Caco-2 (cell line): ENCODE measurements around the gene GRN. TPM values are rescaled to one million over a fixed set of nuclear protein-coding genes. Genes with fewer than 3 reads are reported as not detected.

ENCODE experiments used
- BruUV-seq: library from RNA; stranded (reverse); fragments of 400-500 nt; replicated peaks from 2 replicates; lab custom pipeline; 2021; lab: Mats Ljungman, UMichigan
- CTCF ChIA-PET: fragments of 300-600 bp; sonication (Branson Sonifier 250); formaldehyde crosslinking; loops from one replicate; lab custom pipeline; 2022; ENCODE audit warnings: antibody characterized with exemption; lab: Charles Lee
- POLR2A ChIA-PET: fragments of 300-600 bp; sonication (Branson Sonifier 250); formaldehyde crosslinking; loops from one replicate; lab custom pipeline; 2022; ENCODE audit warnings: antibody characterized with exemption; lab: Charles Lee
- DNase-seq, 2 experiments: peaks; one replicate each; pipeline versions ENCODE4 v3.0.0 to v3.0.0-alpha.2; 2020 to 2022
- H3K27me3 ChIP-seq: replicated peaks from 2 replicates; pipeline ENCODE4 v1.6.0; 2011; ENCODE audit warnings: low read length; ENCODE audit not compliant: control insufficient read depth, insufficient read depth
- H3K36me3 ChIP-seq: 2 replicates; pipeline ENCODE4 v1.5.1; 2011; ENCODE audit warnings: low read length; ENCODE audit not compliant: control insufficient read depth, insufficient read depth
- H3K4me1 ChIP-seq: fragments of 250-450 bp; sonication (Bioruptor Pico); 2 replicates; pipeline ENCODE4 v1.5.1; 2020; ENCODE audit warnings: mild to moderate bottlenecking
- H3K4me3 ChIP-seq: 2 replicates; pipeline ENCODE4 v1.5.1; 2011; ENCODE audit warnings: low read depth, mild to moderate bottlenecking, control low read depth, low read length
- H3K9me3 ChIP-seq: fragments of 250-450 bp; sonication (Bioruptor Pico); 2 replicates; pipeline ENCODE4 v1.5.1; 2020; ENCODE audit warnings: mild to moderate bottlenecking, moderate library complexity
- H3K27ac Mint-ChIP-seq: one replicate; pipeline ENCODE4 v1.8.0; 2022; ENCODE audit warnings: mixed read lengths; ENCODE audit not compliant: unreplicated experiment
- H3K27me3 Mint-ChIP-seq: one replicate; pipeline ENCODE4 v1.8.0; 2022; ENCODE audit warnings: mixed read lengths; ENCODE audit not compliant: insufficient read depth, unreplicated experiment
- H3K36me3 Mint-ChIP-seq: one replicate; pipeline ENCODE4 v1.8.0; 2022; ENCODE audit warnings: mild to moderate bottlenecking, mixed read lengths; ENCODE audit not compliant: insufficient read depth, unreplicated experiment
- H3K4me1 Mint-ChIP-seq: one replicate; pipeline ENCODE4 v1.8.0; 2022; ENCODE audit warnings: low read depth, mixed read lengths; ENCODE audit not compliant: unreplicated experiment
- H3K4me3 Mint-ChIP-seq: one replicate; pipeline ENCODE4 v1.8.0; 2022; ENCODE audit warnings: mild to moderate bottlenecking, moderate library complexity, mixed read lengths; ENCODE audit not compliant: unreplicated experiment
- H3K9me3 Mint-ChIP-seq: one replicate; pipeline ENCODE4 v1.8.0; 2022; ENCODE audit warnings: mixed read lengths; ENCODE audit not compliant: unreplicated experiment
- CTCF ChIP-seq, 2 experiments: fragments of 200-600 bp in 1 of 2; IDR thresholded peaks; 1 replicate in 1 of 2; 2 replicates in 1 of 2; pipeline versions ENCODE4 v1.5.1 to v1.8.0; 2011 to 2022; ENCODE audit warnings: antibody characterized with exemption in 1 of 2, control low read depth in 1 of 2, inconsistent platforms in 1 of 2, low read depth in 1 of 2, low read length in 1 of 2, mild to moderate bottlenecking in 1 of 2, moderate library complexity in 1 of 2; ENCODE audit not compliant: insufficient read depth in 1 of 2, severe bottlenecking in 1 of 2, unreplicated experiment in 1 of 2
- intact Hi-C: fragments of 100-400 bp; cut with micrococcal nuclease; formaldehyde crosslinking; loops from one replicate; pipeline ENCODE4 v1.10.0; 2022; ENCODE audit not compliant: unreplicated experiment
- total RNA-seq: library from RNA; stranded (reverse); gene quantifications from 2 replicates; pipeline ENCODE4 v1.2.3, GENCODE V29; 2022

The GRN gene
- total RNA-seq, 1 experiment from 2014 or later, result 167 TPM

GRCh38 chr17:44360144-44360533 is 15.0 kb downstream of the GRN start:
- Histone ChIP-seq H3K9me3 (no peaks in the 10 kb centered on the region), H3K4me1 (peaks cover 10% of the 10 kb centered on the region; the same call in 1 of the 2 replicates), H3K27me3 (0 out of 2 replicates have a peak, but pooled peaks cover 1% of the 10 kb centered on the region), H3K36me3 (no peaks in the 10 kb centered on the region), H3K4me3 (no peak overlapping the region)
- intact Hi-C loops, result no loop called here
- Mint-ChIP-seq H3K27me3 (peaks cover 3% of the 10 kb centered on the region), H3K9me3 (no peaks in the 10 kb centered on the region), H3K4me1 (peaks cover 17% of the 10 kb centered on the region), H3K27ac (peak overlapping the region; percentile 53), H3K36me3 (no peaks in the 10 kb centered on the region), H3K4me3 (no peak overlapping the region)
- TF ChIP-seq CTCF (IDR thresholded peaks at IDR 0.05; ENCODE audit: insufficient read depth in 1 of 2, low read depth in 1 of 2, low read length in 1 of 2, severe bottlenecking in 1 of 2, unreplicated experiment in 1 of 2), result no peak
- ChIA-PET CTCF (interaction anchor here (0.6 to 1.5 kb wide), 2 partner anchors 15 to 147 kb away, joined by 3 to 4 read pairs; partner anchors contain the start of gene GRN), POLR2A (no interaction called here)
- BruUV-seq, result no TSS peak
- DNase-seq, result no peak

DNA sequence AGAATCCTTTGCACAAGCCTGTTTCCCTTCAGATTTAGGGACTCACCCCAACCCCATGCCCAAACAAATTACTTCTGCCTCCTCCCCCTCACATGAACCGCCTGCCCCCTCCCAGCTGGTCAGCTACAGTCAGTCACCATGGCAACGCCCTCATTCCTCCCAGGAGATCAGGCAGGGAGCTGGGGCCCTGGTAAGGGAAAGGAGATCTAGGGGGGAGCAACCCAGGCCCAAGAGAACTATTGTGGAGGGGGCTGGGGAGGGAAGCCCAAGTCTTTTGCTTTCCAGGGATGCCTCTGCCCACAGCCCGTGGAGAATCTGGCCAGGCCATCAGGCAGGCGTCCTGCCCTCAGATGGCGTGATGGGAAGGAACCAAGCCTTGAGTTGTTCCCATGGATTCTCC is 15.7 kb downstream of the GRN start:
- H3K36me3 Mint-ChIP-seq, result no peaks in the 10 kb centered on the region
- H3K4me3 Mint-ChIP-seq, result no peak overlapping the region
- ChIA-PET POLR2A (interaction anchor here (1.0 kb wide), 1 partner anchor 15 kb away, joined by 3 read pairs; no protein-coding TSS in a partner anchor), CTCF (interaction anchor here (1.5 kb wide), 1 partner anchor 15 kb away, joined by 3 read pairs; the partner anchor contains the start of gene GRN)
- peak; percentile 38 to 52 for DNase-seq
- intact Hi-C loops, result no loop called here
- no peaks in the 10 kb centered on the region for H3K9me3 Mint-ChIP-seq
- Histone ChIP-seq H3K4me3 (no peak overlapping the region), H3K36me3 (no peaks in the 10 kb centered on the region), H3K9me3 (no peaks in the 10 kb centered on the region), H3K4me1 (peaks cover 10% of the 10 kb centered on the region; the same call in 1 of the 2 replicates), H3K27me3 (0 out of 2 replicates have a peak, but pooled peaks cover 1% of the 10 kb centered on the region)
- no TSS peak for BruUV-seq
- peaks cover 17% of the 10 kb centered on the region for H3K4me1 Mint-ChIP-seq
- peak overlapping the region; percentile 53 for H3K27ac Mint-ChIP-seq
- peaks cover 3% of the 10 kb centered on the region for H3K27me3 Mint-ChIP-seq
- TF ChIP-seq CTCF (IDR thresholded peaks at IDR 0.05; ENCODE audit: insufficient read depth in 1 of 2, low read depth in 1 of 2, low read length in 1 of 2, severe bottlenecking in 1 of 2, unreplicated experiment in 1 of 2), result no peak

DNA sequence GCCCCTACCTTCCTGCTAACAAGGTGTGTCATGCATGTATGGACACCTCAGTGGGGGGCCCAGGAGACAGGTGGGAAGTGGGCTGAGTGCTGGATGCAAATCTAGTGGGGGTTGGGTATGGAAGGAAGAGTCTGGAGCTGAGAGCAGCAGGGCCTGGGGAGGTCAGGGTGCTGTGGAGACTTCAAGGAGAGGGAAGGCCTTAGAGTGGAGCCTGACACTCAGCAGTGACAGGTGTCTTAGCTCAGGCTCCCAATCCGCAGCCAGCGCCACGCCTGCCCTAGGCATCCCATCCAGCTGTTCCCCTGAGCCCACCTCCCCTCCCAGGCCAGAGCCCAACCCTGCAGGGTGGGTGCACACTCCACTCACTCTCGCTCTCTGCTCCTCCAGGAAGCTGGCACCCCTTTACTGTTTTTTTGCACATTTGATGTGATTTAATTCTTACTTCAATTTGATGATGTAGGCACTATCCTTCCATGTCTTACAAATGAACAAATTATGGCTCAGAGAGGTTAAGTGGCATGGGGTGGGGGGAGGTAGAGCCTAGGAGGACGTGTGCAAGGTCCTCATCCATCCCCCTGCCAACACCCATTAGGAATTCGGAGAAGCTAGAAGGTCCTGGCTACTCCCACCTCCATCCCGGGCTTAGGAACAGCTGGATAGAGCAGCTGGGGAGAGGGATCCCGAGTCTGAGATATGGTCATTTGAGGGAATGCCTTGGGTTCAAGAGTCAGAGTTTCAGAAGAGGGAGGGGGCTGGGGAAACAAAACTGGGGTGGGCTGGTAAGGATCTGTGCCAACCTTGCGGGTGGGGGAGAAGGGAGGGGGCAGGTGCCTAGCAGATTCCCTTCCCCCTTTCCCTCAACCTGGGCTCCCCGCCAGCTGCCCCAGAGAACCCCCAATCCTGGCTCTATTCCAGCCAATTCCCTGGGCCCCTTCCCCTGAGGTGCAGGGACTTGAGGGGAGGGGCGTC is 16.5 kb downstream of the GRN start:
- no peak for TF ChIP-seq CTCF (IDR thresholded peaks at IDR 0.05; ENCODE audit: insufficient read depth in 1 of 2, low read depth in 1 of 2, low read length in 1 of 2, severe bottlenecking in 1 of 2, unreplicated experiment in 1 of 2)
- Histone ChIP-seq H3K4me1 (peaks cover 10% of the 10 kb centered on the region; the same call in 1 of the 2 replicates), H3K9me3 (no peaks in the 10 kb centered on the region), H3K27me3 (0 out of 2 replicates have a peak, but pooled peaks cover 1% of the 10 kb centered on the region), H3K4me3 (no peak overlapping the region), H3K36me3 (no peaks in the 10 kb centered on the region)
- no TSS peak for BruUV-seq
- no peaks in the 10 kb centered on the region for H3K9me3 Mint-ChIP-seq
- H3K4me3 Mint-ChIP-seq, result no peak overlapping the region
- peak in 1 of 2 experiments; percentile 37 for DNase-seq
- CTCF ChIA-PET, result interaction anchor here (0.8 to 1.8 kb wide), 3 partner anchors 10 to 162 kb away, joined by 3 to 4 read pairs (median 3); partner anchors contain the start of gene GRN
- H3K36me3 Mint-ChIP-seq, result no peaks in the 10 kb centered on the region
- POLR2A ChIA-PET, result interaction anchor here (1.0 kb wide), 1 partner anchor 16 kb away, joined by 3 read pairs; no protein-coding TSS in a partner anchor
- peaks cover 5% of the 10 kb centered on the region for H3K27me3 Mint-ChIP-seq
- intact Hi-C loops, result no loop called here
- peaks cover 17% of the 10 kb centered on the region for H3K4me1 Mint-ChIP-seq
- H3K27ac Mint-ChIP-seq, result no peak overlapping the region
